CD4-positive, alpha-beta memory T cell (primary cell): Measurements from ENCODE around the gene RARA. TPM values are rescaled to one million over a fixed set of nuclear protein-coding genes. Genes with fewer than 3 reads are reported as not detected.
"Not testable (repeated sequence)": the region's sequence is repeated elsewhere in the genome, so short reads cannot be mapped to it uniquely, and the experiment has no call there.

Experiments
- CTCF ChIA-PET: fragments of 350-600 bp; sonication (Branson Sonifier 250); formaldehyde crosslinking; loops from one replicate; lab custom pipeline; 2021; ENCODE audit warnings: inconsistent platforms; ENCODE audit not compliant: partially characterized antibody; lab: Charles Lee
- POLR2A ChIA-PET: fragments of 350-600 bp; sonication (Branson Sonifier 250); formaldehyde crosslinking; loops from one replicate; lab custom pipeline; 2021; ENCODE audit not compliant: partially characterized antibody; lab: Charles Lee
- DNase-seq, 5 donors: peaks; one replicate each; pipeline versions ENCODE4 v3.0.0 to v3.0.0-alpha.2; 2020 to 2022; ENCODE audit warnings: mixed read lengths in 1 of 5
- H3K27ac ChIP-seq: one replicate; pipeline ENCODE4 v1.7.0; 2013; ENCODE audit warnings: low read depth, low read length
- H3K27me3 ChIP-seq: 2 replicates; pipeline ENCODE4 v1.7.0; 2013; ENCODE audit warnings: mild to moderate bottlenecking, low read length, moderate library complexity; ENCODE audit not compliant: insufficient read depth
- H3K36me3 ChIP-seq: 2 replicates; pipeline ENCODE4 v1.7.0; 2013; ENCODE audit warnings: mild to moderate bottlenecking, low read length, moderate library complexity; ENCODE audit not compliant: insufficient read depth
- H3K4me1 ChIP-seq: 2 replicates; pipeline ENCODE4 v1.7.0; 2013; ENCODE audit warnings: mild to moderate bottlenecking, low read length, moderate library complexity; ENCODE audit not compliant: insufficient read depth
- H3K4me3 ChIP-seq, 2 donors: one replicate each; pipeline ENCODE4 v1.7.0; 2013; ENCODE audit warnings: low read length in 2 of 2, mild to moderate bottlenecking in 1 of 2
- H3K9me3 ChIP-seq, 2 donors: one replicate each; pipeline ENCODE4 v1.7.0; 2013; ENCODE audit warnings: low read length in 2 of 2, control low read depth in 1 of 2; ENCODE audit not compliant: control insufficient read depth in 1 of 2
- H3K27ac Mint-ChIP-seq, 7 donors: one replicate each; pipeline ENCODE4 v1.8.0; 2020 to 2021; ENCODE audit warnings: mixed read lengths in 7 of 7, mild to moderate bottlenecking in 6 of 7, inconsistent platforms in 3 of 7, moderate library complexity in 3 of 7
- H3K27me3 Mint-ChIP-seq, 2 donors: one replicate each; pipeline ENCODE4 v1.8.0; 2020 to 2021; ENCODE audit warnings: mixed read lengths in 2 of 2
- H3K36me3 Mint-ChIP-seq, 2 donors: one replicate each; pipeline ENCODE4 v1.8.0; 2020 to 2021; ENCODE audit warnings: mixed read lengths in 2 of 2, inconsistent platforms in 1 of 2, mild to moderate bottlenecking in 1 of 2
- H3K4me1 Mint-ChIP-seq, 4 donors: one replicate each; pipeline ENCODE4 v1.8.0; 2020 to 2021; ENCODE audit warnings: mixed read lengths in 4 of 4, mild to moderate bottlenecking in 1 of 4
- H3K4me3 Mint-ChIP-seq, 8 donors: one replicate each; pipeline ENCODE4 v1.8.0; 2020 to 2021; ENCODE audit warnings: mixed read lengths in 8 of 8, mild to moderate bottlenecking in 7 of 8, moderate library complexity in 6 of 8, inconsistent platforms in 3 of 8
- H3K9me3 Mint-ChIP-seq, 8 donors: one replicate each; pipeline ENCODE4 v1.8.0; 2020 to 2021; ENCODE audit warnings: mixed read lengths in 8 of 8, mild to moderate bottlenecking in 5 of 8, inconsistent platforms in 3 of 8, moderate library complexity in 1 of 8
- intact Hi-C: fragments of 100-400 bp; cut with micrococcal nuclease; formaldehyde crosslinking; loops from one replicate; pipeline ENCODE4 v1.15.1; 2023
- polyA plus RNA-seq, 2 donors: library from polyadenylated mRNA; unstranded; fragments of 300-500 nt; fragmentation: Illumina TruSeq; gene quantifications; one replicate each; pipeline ENCODE4 v1.2.3, GENCODE V29; 2021
- total RNA-seq, 2 experiments: library from RNA; stranded (reverse); gene quantifications; one replicate each; pipeline ENCODE4 v1.2.3, GENCODE V29; 2021

The RARA gene
- total and polyA plus RNA-seq, 4 experiments from 2014 or later = 5.1 to 54.5 (median 37.4) TPM

GRCh38 chr17:40382251-40382650 is 73.3 kb downstream of the RARA start:
- H3K9me3 Mint-ChIP-seq = no peaks in the 10 kb centered on the region
- intact Hi-C loops = no loop called here
- no peaks in the 10 kb centered on the region for H3K4me1 Mint-ChIP-seq
- no peak overlapping the region for H3K4me3 Mint-ChIP-seq
- no peak for DNase-seq
- Histone ChIP-seq H3K36me3 (no peaks in the 10 kb centered on the region), H3K27ac (no peak overlapping the region), H3K4me1 (no peaks in the 10 kb centered on the region), H3K9me3 (no peaks in the 10 kb centered on the region), H3K27me3 (no peaks in the 10 kb centered on the region), H3K4me3 (no peak overlapping the region)
- CTCF ChIA-PET = interaction anchor here (1.0 to 2.5 kb wide), 2 partner anchors 17 to 41 kb away, joined by 3 to 8 read pairs; no protein-coding TSS in a partner anchor
- no peak overlapping the region for H3K27ac Mint-ChIP-seq
- H3K27me3 Mint-ChIP-seq = no peaks in the 10 kb centered on the region
- no peaks in the 10 kb centered on the region for H3K36me3 Mint-ChIP-seq
- POLR2A ChIA-PET = no interaction called here

- POLR2A ChIA-PET, H3K4me1 Mint-ChIP-seq, H3K36me3 ChIP-seq: not testable (repeated sequence)
These were observed 77.6 kb downstream of the RARA start for GRCh38 chr17:40386555-40386954.

GRCh38 chr17:40399185-40399584 is 90.2 kb downstream of the RARA start:
- POLR2A ChIA-PET = interaction anchor here (1.1 to 1.8 kb wide), 2 partner anchors 18 to 133 kb away, joined by 4 to 10 read pairs; partner anchors contain the start of gene TOP2A
- Histone ChIP-seq H3K27ac (no peak overlapping the region), H3K4me3 (no peak overlapping the region), H3K9me3 (no peaks in the 10 kb centered on the region), H3K27me3 (no peaks in the 10 kb centered on the region), H3K36me3 (no peaks in the 10 kb centered on the region), H3K4me1 (peaks cover 21% of the 10 kb centered on the region)
- CTCF ChIA-PET = interaction anchor here (0.7 to 6.4 kb wide), 17 partner anchors 13 to 259 kb away, joined by 3 to 93 read pairs (median 7); partner anchors contain the start of genes CASC3, IGFBP4 and TOP2A
- Mint-ChIP-seq H3K27ac (peak overlapping the region in 2 of 7 donors; percentile 82 to 84), H3K36me3 (no peaks in the 10 kb centered on the region), H3K4me1 (peaks cover 16 to 24% (median 21%) of the 10 kb centered on the region in 4 donors), H3K9me3 (no peaks in the 10 kb centered on the region), H3K27me3 (no peaks in the 10 kb centered on the region), H3K4me3 (no peak overlapping the region)
- intact Hi-C loops = loop anchor here (1.0 to 5.0 kb wide), 5 partner anchors 16 to 161 kb away; partner anchors contain the start of gene IGFBP4
- DNase-seq = peak in 4 of 5 donors; percentile 40 to 66 (median 57)

More at GRCh38 chr17:40386555-40386954, 77.6 kb downstream of the RARA start:
- H3K9me3 ChIP-seq, H3K4me1 ChIP-seq, H3K36me3 Mint-ChIP-seq, H3K4me3 Mint-ChIP-seq, DNase-seq, H3K27ac ChIP-seq, H3K4me3 ChIP-seq, intact Hi-C loops, H3K27ac Mint-ChIP-seq, H3K27me3 ChIP-seq, H3K27me3 Mint-ChIP-seq, H3K9me3 Mint-ChIP-seq: not testable (repeated sequence)
- CTCF ChIA-PET = interaction anchor here (0.8 kb wide), 1 partner anchor 187 kb away, joined by 3 read pairs; no protein-coding TSS in a partner anchor

- Histone ChIP-seq H3K27me3 (no peaks in the 10 kb centered on the region), H3K27ac (peak overlapping the region; percentile 33), H3K4me1 (peaks cover 22% of the 10 kb centered on the region), H3K36me3 (no peaks in the 10 kb centered on the region), H3K9me3 (no peaks in the 10 kb centered on the region), H3K4me3 (peak overlapping the region in 1 of 2 donors; percentile 32)
- DNase-seq = peak in 2 of 5 donors; percentile 21 to 23
- CTCF ChIA-PET = interaction anchor here (0.6 to 6.4 kb wide), 9 partner anchors 9 to 157 kb away, joined by 3 to 93 read pairs (median 6); partner anchors contain the start of gene IGFBP4
- H3K27ac Mint-ChIP-seq = peak overlapping the region in 6 of 7 donors; percentile 69 to 85 (median 76)
- H3K9me3 Mint-ChIP-seq = no peaks in the 10 kb centered on the region
- H3K4me1 Mint-ChIP-seq = peaks cover 16 to 25% (median 22%) of the 10 kb centered on the region in 4 donors
- no peaks in the 10 kb centered on the region for H3K27me3 Mint-ChIP-seq
- POLR2A ChIA-PET = interaction anchor here (1.0 to 3.6 kb wide), 5 partner anchors 15 to 158 kb away, joined by 3 to 24 read pairs (median 3); partner anchors contain the start of gene TOP2A
- intact Hi-C loops = no loop called here
- H3K36me3 Mint-ChIP-seq = no peaks in the 10 kb centered on the region
- peak overlapping the region; percentile 54 to 86 (median 74) for H3K4me3 Mint-ChIP-seq
These were observed 93.7 kb downstream of the RARA start for GRCh38 chr17:40402668-40403067.

- Histone ChIP-seq H3K9me3 (no peaks in the 10 kb centered on the region), H3K27ac (no peak overlapping the region), H3K27me3 (no peaks in the 10 kb centered on the region), H3K4me1 (peaks cover 22% of the 10 kb centered on the region), H3K36me3 (no peaks in the 10 kb centered on the region), H3K4me3 (no peak overlapping the region)
- Mint-ChIP-seq H3K9me3 (no peaks in the 10 kb centered on the region), H3K27ac (peak overlapping the region in 1 of 7 donors; percentile 55), H3K27me3 (no peaks in the 10 kb centered on the region), H3K4me3 (peak overlapping the region in 2 of 8 donors; percentile 54 to 57), H3K36me3 (no peaks in the 10 kb centered on the region), H3K4me1 (peaks cover 16 to 25% (median 22%) of the 10 kb centered on the region in 4 donors)
- no peak for DNase-seq
- ChIA-PET POLR2A (no interaction called here), CTCF (interaction anchor here (1.3 to 6.4 kb wide), 3 partner anchors 11 to 129 kb away, joined by 3 to 93 read pairs (median 8); no protein-coding TSS in a partner anchor)
- intact Hi-C loops = no loop called here
These were observed 95.0 kb downstream of the RARA start for GRCh38 chr17:40404003-40404402.

Other genes starting within 250 kb of the RARA start
- 10 to 100 TPM; 35.9 to 41.3 TPM for gene THRA, start 246.2 kb upstream of the RARA start, total RNA-seq
- 10 to 100 TPM in 1 of 2 donors, 1 to 10 TPM in 1; 5.8 to 11.9 TPM for gene THRA, start 246.2 kb upstream of the RARA start, polyA plus RNA-seq
- 10 to 100 TPM; 14.8 to 15.1 TPM for gene NR1D1, start 208.6 kb upstream of the RARA start, total RNA-seq
- 10 to 100 TPM in 1 of 2 donors, 1 to 10 TPM in 1; 5.7 to 12.3 TPM for gene NR1D1, start 208.6 kb upstream of the RARA start, polyA plus RNA-seq
- gene MSL1, start 187.2 kb upstream of the RARA start, total RNA-seq = 100 to 1,000 TPM; 130 to 133 TPM
- 1 to 10 TPM; 6.0 to 8.3 TPM for gene MSL1, start 187.2 kb upstream of the RARA start, polyA plus RNA-seq
- 100 to 1,000 TPM; 142 to 146 TPM for gene CASC3, start 168.6 kb upstream of the RARA start, total RNA-seq
- gene CASC3, start 168.6 kb upstream of the RARA start, polyA plus RNA-seq = 10 to 100 TPM; 31.1 to 54.2 TPM
- 1 to 10 TPM; 5.4 to 6.5 TPM for gene RAPGEFL1, start 131.7 kb upstream of the RARA start, total RNA-seq
- under 1 TPM in 1 of 2 donors, not detected in 1; 0.13 TPM for gene RAPGEFL1, start 131.7 kb upstream of the RARA start, polyA plus RNA-seq
- gene WIPF2, start 89.9 kb upstream of the RARA start, total RNA-seq = 10 to 100 TPM; 34.4 to 34.7 TPM
- 10 to 100 TPM in 1 of 2 donors, 1 to 10 TPM in 1; 5.2 to 13.6 TPM for gene WIPF2, start 89.9 kb upstream of the RARA start, polyA plus RNA-seq
- 1 to 10 TPM in 1 of 2 experiments, under 1 TPM in 1; 0.72 to 2.1 TPM for gene CDC6, start 21.3 kb upstream of the RARA start, total RNA-seq
- under 1 TPM; 0.61 to 0.87 TPM for gene CDC6, start 21.3 kb upstream of the RARA start, polyA plus RNA-seq
- gene GJD3, start 55.6 kb downstream of the RARA start, total RNA-seq = not detected
- gene GJD3, start 55.6 kb downstream of the RARA start, polyA plus RNA-seq = not detected
- 1 to 10 TPM in 1 of 2 experiments, under 1 TPM in 1; 0.47 to 1.1 TPM for gene TOP2A, start 108.7 kb downstream of the RARA start, total RNA-seq
- gene TOP2A, start 108.7 kb downstream of the RARA start, polyA plus RNA-seq = under 1 TPM; 0.10 to 0.14 TPM
- gene IGFBP4, start 134.3 kb downstream of the RARA start, total RNA-seq = 1 to 10 TPM; 5.3 to 5.8 TPM
- 1 to 10 TPM; 3.3 to 6.1 TPM for gene IGFBP4, start 134.3 kb downstream of the RARA start, polyA plus RNA-seq
- 1 to 10 TPM in 1 of 2 experiments, under 1 TPM in 1; 0.25 to 1.8 TPM for gene TNS4, start 192.4 kb downstream of the RARA start, total RNA-seq
- under 1 TPM; 0.18 to 0.33 TPM for gene TNS4, start 192.4 kb downstream of the RARA start, polyA plus RNA-seq